Measurements from ENCODE around the gene PHF20.

GRCh38 chr20:35881676-35882075 lies 109.9 kb downstream of the PHF20 start:
- TF ChIP-seq POLR2A (IDR thresholded peaks at IDR 0.05), result no peak
- TF ChIP-seq CTCF (IDR thresholded peaks at IDR 0.05), result no peak
- no peak for TF ChIP-seq POLR2AphosphoS5 (IDR thresholded peaks at IDR 0.05)

Measured in breast epithelium (tissue), 3 donors.